HG03045 (cell line): ENCODE results near the gene PGAP2.
A peak's percentile ranks its signal among the peaks of the same experiment; 100 is the strongest.
"Not testable (repeated sequence)": the region's sequence is repeated elsewhere in the genome, so short reads cannot be mapped to it uniquely, and the experiment has no call there.

Experiments
- ATAC-seq: cut with Tn5 transposase; IDR thresholded peaks from one replicate; pipeline ENCODE4 v1.9.1; 2021; ENCODE audit warnings: mild to moderate bottlenecking, moderate library complexity; ENCODE audit not compliant: unreplicated experiment

Gene PGAP2

GRCh38 chr11:3854977-3855807 is 46.8 kb downstream of the PGAP2 start, which contains the start of gene STIM1:
Gene STIM1 (plus strand): TSS chr11:3855664. CDS start chr11:3856271, 607 bp downstream.
- peak; percentile 67 for ATAC-seq

GRCh38 chr11:3855808-3856491 is 47.6 kb downstream of the PGAP2 start:
- peak; percentile 14 for ATAC-seq

GRCh38 chr11:3856856-3857553 is 48.6 kb downstream of the PGAP2 start:
- ATAC-seq: no peak

- no peak for ATAC-seq
Observed at GRCh38 chr11:3857628-3858027, 49.3 kb downstream of the PGAP2 start.

GRCh38 chr11:3859373-3859881 is 51.1 kb downstream of the PGAP2 start:
- ATAC-seq: peak; percentile 35

- no peak for ATAC-seq
Observed at GRCh38 chr11:3860375-3860774, 52.0 kb downstream of the PGAP2 start.

GRCh38 chr11:3860898-3861393 is 52.6 kb downstream of the PGAP2 start:
- not testable (repeated sequence) for ATAC-seq

GRCh38 chr11:3861683-3862082 is 53.3 kb downstream of the PGAP2 start:
- no peak for ATAC-seq

- no peak for ATAC-seq
Observed at GRCh38 chr11:3865388-3866193, 57.2 kb downstream of the PGAP2 start.

GRCh38 chr11:3866206-3866605 is 57.8 kb downstream of the PGAP2 start:
- no peak for ATAC-seq

GRCh38 chr11:3866836-3867208 is 58.5 kb downstream of the PGAP2 start:
- ATAC-seq: no peak

- ATAC-seq: peak; percentile 63
Observed at GRCh38 chr11:3867209-3868091, 59.1 kb downstream of the PGAP2 start.

GRCh38 chr11:3873712-3874349 is 65.5 kb downstream of the PGAP2 start:
- ATAC-seq: no peak
